ENCODE measurements around the gene FZR1. TPM values are rescaled to one million over a fixed set of nuclear protein-coding genes. Genes with fewer than 3 reads are reported as not detected.

Gene FZR1
- total RNA-seq, 2 experiments from 2014 or later, result 40.8 to 50.7 TPM

DNA sequence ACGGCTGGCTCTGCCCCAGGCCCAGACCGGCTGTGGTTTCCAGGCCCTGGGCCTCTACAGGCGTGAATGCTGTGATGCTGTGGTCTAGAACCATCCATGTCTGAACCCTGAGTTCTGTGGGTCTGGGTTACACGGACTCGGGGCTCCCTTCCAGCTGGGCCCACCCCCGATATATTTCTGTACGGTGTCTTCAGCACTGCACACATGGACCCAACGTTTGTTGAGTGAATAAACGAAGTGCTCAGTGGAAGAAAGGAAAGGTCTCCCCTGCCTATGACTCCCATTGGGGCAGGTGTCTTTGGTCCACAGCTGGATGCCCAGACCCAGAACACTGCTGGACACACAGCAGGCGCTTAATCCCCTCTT lies 39.5 kb downstream of the FZR1 start:
- DNase-seq (no peak), ATAC-seq (no peak)
- Mint-ChIP-seq H3K36me3 (ENCODE audit: low read depth) (peaks cover 10% of the 10 kb centered on the region), H3K9me3 (ENCODE audit: low read depth) (no peaks in the 10 kb centered on the region), H3K4me3 (no peak overlapping the region), H3K27me3 (no peaks in the 10 kb centered on the region), H3K27ac (peak overlapping the region; percentile 25), H3K4me1 (peaks cover 6% of the 10 kb centered on the region)
- POLR2A ChIA-PET, result no interaction called here
- CTCF ChIA-PET, result interaction anchor here (0.6 to 2.6 kb wide), 10 partner anchors 10 to 1524 kb away, joined by 3 to 23 read pairs (median 4); partner anchors contain the start of gene MFSD12
- intact Hi-C loops (cut with DNase I, micrococcal nuclease), result loop anchor here (1.0 to 5.0 kb wide), 6 partner anchors 30 to 162 kb away; partner anchors contain the start of genes CACTIN (in 1 of the 2) and TJP3 (in 1 of the 2)

DNA sequence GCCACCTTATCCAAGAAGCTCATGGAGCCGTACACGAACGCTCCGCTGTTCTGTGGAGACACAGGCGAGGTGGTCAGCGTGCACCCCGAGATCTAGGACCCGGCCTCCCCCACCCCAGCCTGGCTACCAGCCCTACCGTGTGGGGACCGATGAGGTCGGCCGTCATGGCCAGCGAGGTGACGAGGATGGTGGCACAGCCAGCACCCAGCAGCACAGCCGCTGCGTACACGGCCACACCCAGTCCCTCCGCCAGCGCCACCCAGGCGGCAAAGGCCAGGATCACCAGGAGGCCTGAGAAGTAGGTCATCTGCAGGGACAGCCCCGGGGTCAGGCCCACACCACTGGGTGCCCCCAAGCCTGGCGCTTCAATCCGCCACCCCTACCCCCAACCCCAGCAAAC lies 40.0 kb downstream of the FZR1 start:
- no peaks in the 10 kb centered on the region for H3K9me3 Mint-ChIP-seq (ENCODE audit: low read depth)
- no peak overlapping the region for H3K4me3 Mint-ChIP-seq
- DNase-seq (no peak), ATAC-seq (no peak)
- H3K4me1 Mint-ChIP-seq, result peaks cover 6% of the 10 kb centered on the region
- intact Hi-C loops (cut with DNase I, micrococcal nuclease), result loop anchor here in 1 of 2 experiments (5.0 kb wide), 2 partner anchors 71 to 161 kb away; partner anchors contain the start of gene TJP3
- no peaks in the 10 kb centered on the region for H3K27me3 Mint-ChIP-seq
- POLR2A ChIA-PET, result no interaction called here
- no peak overlapping the region for H3K27ac Mint-ChIP-seq
- H3K36me3 Mint-ChIP-seq (ENCODE audit: low read depth), result peaks cover 10% of the 10 kb centered on the region
- CTCF ChIA-PET, result interaction anchor here (0.6 to 2.6 kb wide), 9 partner anchors 9 to 241 kb away, joined by 3 to 23 read pairs (median 5); partner anchors contain the start of genes GIPC3 and MFSD12

DNA sequence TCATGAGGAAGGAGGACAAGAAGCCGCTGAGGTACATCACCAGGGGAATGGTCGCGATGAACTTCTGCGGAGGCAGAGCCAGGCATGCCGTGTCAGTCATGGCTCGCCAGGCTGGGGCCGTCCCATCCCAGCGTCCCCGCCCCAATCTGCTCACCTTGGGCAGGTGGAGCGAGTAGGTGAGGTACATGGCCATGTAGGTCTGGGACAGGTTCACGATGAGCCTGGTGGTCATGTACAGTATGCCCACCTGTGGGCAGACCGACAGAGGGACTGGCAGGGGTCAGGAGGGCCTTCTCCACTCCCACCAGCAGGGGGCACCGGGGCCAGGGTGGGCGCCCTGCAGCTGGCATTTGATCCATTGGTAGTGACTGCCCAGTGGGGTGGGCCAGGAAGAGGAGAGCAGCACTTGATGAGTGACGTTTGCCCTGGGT lies 41.2 kb downstream of the FZR1 start:
- peak; percentile 30 for ATAC-seq

DNA sequence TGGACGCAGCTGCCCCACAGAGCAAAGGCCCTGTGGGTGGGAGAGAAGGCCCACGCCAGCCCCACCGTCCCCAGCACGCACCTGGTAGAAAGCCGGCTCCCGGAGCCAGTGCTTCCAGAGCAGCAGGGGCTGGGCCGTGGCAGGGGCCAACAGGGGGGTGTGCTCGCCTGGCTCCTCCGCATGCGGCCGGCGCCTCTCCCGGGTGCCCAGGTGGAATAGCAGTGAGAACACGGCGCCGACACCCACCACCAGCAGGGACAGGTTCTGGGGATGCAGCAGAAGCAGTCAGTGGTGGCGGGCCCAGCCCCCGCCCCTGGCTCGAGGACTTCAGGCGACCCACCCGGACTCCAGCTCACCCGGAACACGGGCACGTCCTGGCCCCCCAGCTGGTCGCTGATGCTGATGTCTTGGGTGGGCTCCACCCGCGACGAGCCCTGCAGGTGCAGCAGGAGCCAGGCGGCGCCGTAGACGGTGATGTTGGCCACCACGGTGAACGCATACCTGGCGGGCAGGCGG lies 41.7 kb downstream of the FZR1 start:
- ChIA-PET POLR2A (no interaction called here), CTCF (interaction anchor here (0.6 to 1.0 kb wide), 3 partner anchors 16 to 202 kb away, joined by 3 to 4 read pairs (median 3); no protein-coding TSS in a partner anchor)
- no peaks in the 10 kb centered on the region for H3K9me3 Mint-ChIP-seq (ENCODE audit: low read depth)
- ATAC-seq (no peak), DNase-seq (no peak)
- H3K4me3 Mint-ChIP-seq, result no peak overlapping the region
- peaks cover 15% of the 10 kb centered on the region for H3K4me1 Mint-ChIP-seq
- no peak overlapping the region for H3K27ac Mint-ChIP-seq
- peaks cover 10% of the 10 kb centered on the region for H3K36me3 Mint-ChIP-seq (ENCODE audit: low read depth)
- no peaks in the 10 kb centered on the region for H3K27me3 Mint-ChIP-seq
- intact Hi-C loops (cut with DNase I, micrococcal nuclease), result loop anchor here in 1 of 2 experiments (5.0 kb wide), 2 partner anchors 69 to 159 kb away; partner anchors contain the start of gene TJP3

More for the DNA sequence above, 41.2 kb downstream of the FZR1 start:
- H3K27ac Mint-ChIP-seq, result no peak overlapping the region
- H3K4me3 Mint-ChIP-seq, result no peak overlapping the region
- intact Hi-C loops (cut with DNase I, micrococcal nuclease), result loop anchor here in 1 of 2 experiments (5.0 kb wide), 2 partner anchors 70 to 160 kb away; partner anchors contain the start of gene TJP3
- CTCF ChIA-PET, result interaction anchor here (0.6 to 1.0 kb wide), 3 partner anchors 16 to 203 kb away, joined by 3 to 4 read pairs (median 3); no protein-coding TSS in a partner anchor
- POLR2A ChIA-PET, result no interaction called here
- H3K9me3 Mint-ChIP-seq (ENCODE audit: low read depth), result no peaks in the 10 kb centered on the region
- H3K27me3 Mint-ChIP-seq, result no peaks in the 10 kb centered on the region
- peaks cover 10% of the 10 kb centered on the region for H3K36me3 Mint-ChIP-seq (ENCODE audit: low read depth)
- peak; percentile 67 for DNase-seq
- peaks cover 10% of the 10 kb centered on the region for H3K4me1 Mint-ChIP-seq

DNA sequence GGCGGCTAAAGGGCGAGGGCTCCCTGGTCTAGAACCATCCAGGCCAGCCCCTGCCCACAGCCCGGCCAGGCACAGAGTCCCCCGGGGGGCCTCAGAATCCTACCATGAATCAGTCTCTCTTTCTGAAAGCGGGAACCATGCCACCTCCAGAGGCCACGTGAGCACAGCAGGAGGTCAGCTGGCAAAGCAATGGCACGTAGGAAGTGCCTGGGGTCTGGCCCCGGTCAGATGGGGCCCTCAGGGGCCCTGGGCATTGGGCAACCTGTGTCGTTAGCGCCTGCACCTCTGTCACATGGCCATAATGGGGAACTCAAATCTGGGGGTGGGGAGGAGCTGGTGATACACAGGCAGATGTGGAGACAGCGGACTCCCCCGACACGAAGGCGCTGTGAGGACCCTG lies 42.5 kb downstream of the FZR1 start:
- Mint-ChIP-seq H3K4me1 (peaks cover 19% of the 10 kb centered on the region), H3K4me3 (no peak overlapping the region), H3K27me3 (no peaks in the 10 kb centered on the region), H3K9me3 (ENCODE audit: low read depth) (no peaks in the 10 kb centered on the region), H3K27ac (no peak overlapping the region), H3K36me3 (ENCODE audit: low read depth) (peaks cover 10% of the 10 kb centered on the region)
- POLR2A ChIA-PET, result interaction anchor here (0.6 kb wide), 1 partner anchor 142 kb away, joined by 3 read pairs; no protein-coding TSS in a partner anchor
- ATAC-seq (no peak), DNase-seq (no peak)
- intact Hi-C loops (cut with DNase I, micrococcal nuclease), result loop anchor here in 1 of 2 experiments (5.0 kb wide), 2 partner anchors 69 to 159 kb away; partner anchors contain the start of gene TJP3
- CTCF ChIA-PET, result interaction anchor here (0.6 kb wide), 2 partner anchors 47 to 1496 kb away, joined by 3 read pairs; no protein-coding TSS in a partner anchor

DNA sequence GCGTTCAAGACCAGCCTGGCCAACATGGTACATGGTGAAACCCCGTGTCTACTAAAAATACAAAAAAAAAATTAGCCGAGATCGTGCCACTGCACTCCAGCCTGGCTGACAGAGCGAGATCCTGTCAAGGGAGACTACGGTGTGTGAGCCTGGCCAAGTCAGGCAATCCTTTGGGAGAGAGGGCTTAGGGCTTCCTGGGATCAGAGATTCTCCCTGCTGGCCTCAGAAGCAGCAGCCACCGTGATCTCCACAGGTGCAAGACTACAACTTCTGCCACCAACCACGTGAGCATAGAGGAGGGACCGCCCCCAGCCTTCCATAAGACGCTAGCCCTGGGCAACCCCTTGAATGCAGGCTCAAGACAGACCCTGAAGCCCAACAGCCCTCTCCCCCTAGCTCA lies 43.7 kb downstream of the FZR1 start:
- Mint-ChIP-seq H3K27ac (no peak overlapping the region), H3K36me3 (ENCODE audit: low read depth) (peaks cover 13% of the 10 kb centered on the region), H3K4me3 (no peak overlapping the region), H3K4me1 (peaks cover 26% of the 10 kb centered on the region), H3K27me3 (no peaks in the 10 kb centered on the region), H3K9me3 (ENCODE audit: low read depth) (no peaks in the 10 kb centered on the region)
- intact Hi-C loops (cut with DNase I, micrococcal nuclease), result loop anchor here in 1 of 2 experiments (5.0 kb wide), 2 partner anchors 67 to 157 kb away; partner anchors contain the start of gene TJP3
- ChIA-PET POLR2A (no interaction called here), CTCF (no interaction called here)
- DNase-seq, result no peak
- no peak for ATAC-seq

DNA sequence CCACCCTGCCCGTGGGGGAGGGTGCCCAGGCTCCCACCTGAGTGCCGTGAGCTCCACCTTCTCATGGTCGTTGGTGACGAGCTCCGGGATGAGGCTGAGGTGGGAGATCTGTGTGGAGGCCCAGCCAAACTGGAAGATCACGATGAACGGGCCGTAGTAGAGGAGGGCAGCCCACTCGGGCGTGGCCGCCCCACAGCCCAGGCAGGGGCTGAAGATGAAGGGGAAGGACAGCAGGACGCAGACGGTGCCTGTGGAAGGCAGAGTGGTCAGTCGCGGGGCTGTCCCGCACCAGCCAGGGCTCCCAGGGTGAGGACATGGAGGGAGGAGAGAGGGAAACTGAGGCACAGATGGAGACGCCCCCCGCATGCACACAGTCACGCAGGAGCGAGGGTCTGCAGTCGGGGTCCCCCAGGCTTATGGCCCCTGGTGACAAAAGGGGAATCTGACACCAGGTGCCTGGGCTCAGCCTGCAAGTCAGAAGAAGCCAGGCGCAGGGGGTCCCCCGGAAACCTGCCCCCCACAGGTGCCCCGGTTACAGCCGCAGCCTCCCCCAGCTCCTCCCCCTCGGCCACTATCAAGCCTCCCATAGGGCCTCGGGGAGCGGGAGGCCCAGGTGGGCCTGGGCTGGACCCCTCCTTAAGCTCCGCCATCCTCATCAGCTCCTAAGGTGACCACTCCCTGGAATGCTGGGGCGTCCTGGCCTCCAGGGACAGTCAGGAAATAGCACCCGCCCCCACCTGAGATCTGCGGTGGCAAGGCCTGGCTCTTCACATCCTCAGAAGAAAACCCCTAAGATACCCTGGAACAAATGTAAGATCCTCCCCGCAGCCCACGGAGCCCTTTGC lies 45.1 kb downstream of the FZR1 start:
- Mint-ChIP-seq H3K27ac (peak overlapping the region; percentile 37), H3K4me3 (no peak overlapping the region), H3K9me3 (ENCODE audit: low read depth) (no peaks in the 10 kb centered on the region), H3K36me3 (ENCODE audit: low read depth) (peaks cover 4% of the 10 kb centered on the region), H3K27me3 (no peaks in the 10 kb centered on the region), H3K4me1 (peaks cover 33% of the 10 kb centered on the region)
- ATAC-seq (no peak), DNase-seq (no peak)
- intact Hi-C loops (cut with DNase I, micrococcal nuclease), result no loop called here
- CTCF ChIA-PET, result no interaction called here
- POLR2A ChIA-PET, result no interaction called here

DNA sequence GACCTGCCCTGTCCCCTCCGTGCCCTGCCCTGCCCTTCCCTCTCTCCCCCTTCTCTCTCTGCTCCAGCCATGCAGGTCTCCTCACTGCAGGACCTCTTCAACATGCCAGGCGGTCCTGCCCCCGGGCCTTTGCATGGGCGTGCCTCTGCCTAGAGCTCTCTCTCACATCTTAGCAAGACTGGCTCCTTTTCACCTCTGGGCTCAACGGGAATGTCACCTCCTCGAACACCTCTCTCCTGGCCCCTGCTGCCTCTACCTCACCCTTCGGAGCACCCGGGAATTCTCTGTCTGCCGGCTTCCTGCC lies 45.6 kb downstream of the FZR1 start:
- Mint-ChIP-seq H3K27me3 (no peaks in the 10 kb centered on the region), H3K36me3 (ENCODE audit: low read depth) (peaks cover 6% of the 10 kb centered on the region), H3K27ac (peak overlapping the region; percentile 21), H3K4me1 (peaks cover 39% of the 10 kb centered on the region), H3K9me3 (ENCODE audit: low read depth) (no peaks in the 10 kb centered on the region), H3K4me3 (no peak overlapping the region)
- CTCF ChIA-PET, result no interaction called here
- POLR2A ChIA-PET, result no interaction called here
- DNase-seq, result no peak
- no peak for ATAC-seq
- intact Hi-C loops (cut with DNase I, micrococcal nuclease), result no loop called here

DNA sequence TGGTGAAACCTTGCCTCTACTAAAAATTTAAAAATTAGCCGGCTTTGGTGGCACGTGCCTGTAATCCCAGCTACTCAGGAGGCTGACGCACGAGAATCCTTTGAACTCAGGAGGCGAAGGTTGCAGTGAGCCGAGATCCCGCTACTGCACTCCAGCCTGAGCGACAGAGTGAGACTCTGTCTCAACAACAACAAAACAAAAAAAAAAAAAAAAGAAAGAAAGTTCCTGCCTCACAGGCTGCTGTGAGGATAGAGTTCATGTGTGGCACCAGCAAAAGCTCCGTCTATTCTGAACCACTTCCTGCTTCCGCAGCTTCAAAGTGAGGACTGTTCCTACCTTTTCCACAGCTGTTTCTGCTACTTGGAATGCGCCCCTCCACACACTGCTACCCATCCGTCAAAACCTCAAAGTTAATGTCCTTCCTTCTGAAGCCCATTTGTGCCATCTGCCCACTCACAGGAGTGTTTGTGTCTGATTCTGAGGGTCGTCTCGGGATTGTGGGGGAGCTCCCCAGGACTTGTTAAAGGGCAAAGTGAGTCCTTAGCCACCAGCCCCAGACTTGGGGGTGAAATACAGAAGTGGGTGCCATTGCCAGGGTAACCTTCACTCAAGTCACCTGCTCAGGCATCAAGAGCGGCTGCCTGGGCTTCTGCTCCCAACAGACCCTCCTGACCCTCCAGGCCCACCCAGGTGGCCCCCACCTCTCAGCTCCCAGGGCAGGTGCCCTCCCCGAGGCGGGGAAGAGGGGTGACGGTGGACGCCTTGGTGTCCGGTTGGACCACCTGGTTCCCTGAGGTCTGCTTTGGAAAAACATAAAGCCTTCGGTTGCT lies 48.4 kb downstream of the FZR1 start:
- ATAC-seq (peak; percentile 21), DNase-seq (peak; percentile 54)

DNA sequence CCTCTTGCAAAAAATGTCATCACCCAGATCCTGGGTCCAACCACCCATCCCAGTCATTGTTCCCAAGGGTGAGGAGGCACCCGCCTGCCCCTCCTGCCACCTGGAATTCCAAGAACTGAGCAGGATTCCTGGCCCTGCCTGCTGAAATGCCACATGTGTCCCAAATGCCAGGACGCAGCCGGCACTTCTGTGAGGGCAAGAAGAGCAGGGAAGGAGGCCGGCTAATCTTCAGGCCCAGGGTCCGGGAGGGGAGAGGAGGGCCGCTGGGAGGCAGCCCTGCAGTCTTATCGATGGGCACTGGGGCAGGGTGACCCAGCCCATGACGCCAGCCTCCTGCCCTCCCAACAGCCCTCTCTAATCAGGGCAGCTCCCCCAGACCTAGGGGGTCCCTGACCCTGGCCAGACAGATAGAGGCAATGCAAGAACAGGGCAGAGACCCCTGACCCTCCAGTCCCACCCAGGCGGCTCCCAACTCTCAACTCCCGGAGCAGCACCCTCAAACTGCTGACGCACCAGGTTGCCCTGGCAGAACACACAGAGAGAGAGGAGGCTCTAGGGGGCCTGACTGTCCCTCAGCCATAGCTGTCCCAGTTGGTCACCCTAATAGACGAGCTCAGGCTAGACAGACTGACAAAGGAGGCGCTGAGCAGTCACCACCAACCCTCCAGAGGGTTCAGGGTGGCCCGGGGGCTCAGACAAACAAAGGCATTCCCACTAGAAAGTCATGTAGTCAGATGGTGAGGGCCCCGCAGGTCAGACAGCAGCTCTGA lies 49.7 kb downstream of the FZR1 start:
- peak overlapping the region; percentile 96 for H3K4me3 Mint-ChIP-seq
- H3K27me3 Mint-ChIP-seq, result no peaks in the 10 kb centered on the region
- H3K9me3 Mint-ChIP-seq (ENCODE audit: low read depth), result no peaks in the 10 kb centered on the region
- intact Hi-C loops (cut with DNase I, micrococcal nuclease), result loop anchor here (2.0 to 5.0 kb wide), 3 partner anchors 49 to 846 kb away; partner anchors contain the start of genes CHAF1A (in 1 of the 2), FZR1 (in 1 of the 2), SH3GL1 (in 1 of the 2) and YJU2 (in 1 of the 2)
- H3K27ac Mint-ChIP-seq, result peak overlapping the region; percentile 92
- no peak for ATAC-seq
- no peak for DNase-seq
- POLR2A ChIA-PET, result interaction anchor here (0.6 kb wide), 1 partner anchor 166 kb away, joined by 3 read pairs; no protein-coding TSS in a partner anchor
- peaks cover 44% of the 10 kb centered on the region for H3K4me1 Mint-ChIP-seq
- CTCF ChIA-PET, result interaction anchor here (0.5 to 2.7 kb wide), 5 partner anchors 10 to 845 kb away, joined by 4 to 23 read pairs (median 6); no protein-coding TSS in a partner anchor
- H3K36me3 Mint-ChIP-seq (ENCODE audit: low read depth), result peaks cover 4% of the 10 kb centered on the region

More for the DNA sequence above, 48.4 kb downstream of the FZR1 start:
- Mint-ChIP-seq H3K27ac (peak overlapping the region; percentile 87), H3K27me3 (no peaks in the 10 kb centered on the region), H3K9me3 (ENCODE audit: low read depth) (no peaks in the 10 kb centered on the region), H3K4me1 (peaks cover 44% of the 10 kb centered on the region), H3K36me3 (ENCODE audit: low read depth) (peaks cover 4% of the 10 kb centered on the region), H3K4me3 (peak overlapping the region; percentile 96)
- ChIA-PET POLR2A (interaction anchor here (0.6 kb wide), 1 partner anchor 615 kb away, joined by 3 read pairs; no protein-coding TSS in a partner anchor), CTCF (interaction anchor here (0.7 to 2.7 kb wide), 5 partner anchors 9 to 680 kb away, joined by 3 to 23 read pairs (median 5); no protein-coding TSS in a partner anchor)
- intact Hi-C loops (cut with DNase I, micrococcal nuclease), result loop anchor here (5.0 kb wide), 2 partner anchors 47 to 848 kb away; partner anchors contain the start of genes CHAF1A (in 1 of the 2), FZR1 (in 1 of the 2) and SH3GL1 (in 1 of the 2)

All from activated CD4-positive, alpha-beta T cell treated with anti-CD3 and anti-CD28 coated beads for 36 hours (primary cell).